ENCODE measurements around the gene ZSWIM8.
A peak's percentile ranks its signal among the peaks of the same experiment; 100 is the strongest.
"Not testable (repeated sequence)": the region's sequence is repeated elsewhere in the genome, so short reads cannot be mapped to it uniquely, and the experiment has no call there.

ZSWIM8 gene, protein sequence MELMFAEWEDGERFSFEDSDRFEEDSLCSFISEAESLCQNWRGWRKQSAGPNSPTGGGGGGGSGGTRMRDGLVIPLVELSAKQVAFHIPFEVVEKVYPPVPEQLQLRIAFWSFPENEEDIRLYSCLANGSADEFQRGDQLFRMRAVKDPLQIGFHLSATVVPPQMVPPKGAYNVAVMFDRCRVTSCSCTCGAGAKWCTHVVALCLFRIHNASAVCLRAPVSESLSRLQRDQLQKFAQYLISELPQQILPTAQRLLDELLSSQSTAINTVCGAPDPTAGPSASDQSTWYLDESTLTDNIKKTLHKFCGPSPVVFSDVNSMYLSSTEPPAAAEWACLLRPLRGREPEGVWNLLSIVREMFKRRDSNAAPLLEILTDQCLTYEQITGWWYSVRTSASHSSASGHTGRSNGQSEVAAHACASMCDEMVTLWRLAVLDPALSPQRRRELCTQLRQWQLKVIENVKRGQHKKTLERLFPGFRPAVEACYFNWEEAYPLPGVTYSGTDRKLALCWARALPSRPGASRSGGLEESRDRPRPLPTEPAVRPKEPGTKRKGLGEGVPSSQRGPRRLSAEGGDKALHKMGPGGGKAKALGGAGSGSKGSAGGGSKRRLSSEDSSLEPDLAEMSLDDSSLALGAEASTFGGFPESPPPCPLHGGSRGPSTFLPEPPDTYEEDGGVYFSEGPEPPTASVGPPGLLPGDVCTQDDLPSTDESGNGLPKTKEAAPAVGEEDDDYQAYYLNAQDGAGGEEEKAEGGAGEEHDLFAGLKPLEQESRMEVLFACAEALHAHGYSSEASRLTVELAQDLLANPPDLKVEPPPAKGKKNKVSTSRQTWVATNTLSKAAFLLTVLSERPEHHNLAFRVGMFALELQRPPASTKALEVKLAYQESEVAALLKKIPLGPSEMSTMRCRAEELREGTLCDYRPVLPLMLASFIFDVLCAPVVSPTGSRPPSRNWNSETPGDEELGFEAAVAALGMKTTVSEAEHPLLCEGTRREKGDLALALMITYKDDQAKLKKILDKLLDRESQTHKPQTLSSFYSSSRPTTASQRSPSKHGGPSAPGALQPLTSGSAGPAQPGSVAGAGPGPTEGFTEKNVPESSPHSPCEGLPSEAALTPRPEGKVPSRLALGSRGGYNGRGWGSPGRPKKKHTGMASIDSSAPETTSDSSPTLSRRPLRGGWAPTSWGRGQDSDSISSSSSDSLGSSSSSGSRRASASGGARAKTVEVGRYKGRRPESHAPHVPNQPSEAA (N-terminal part only)

DNA sequence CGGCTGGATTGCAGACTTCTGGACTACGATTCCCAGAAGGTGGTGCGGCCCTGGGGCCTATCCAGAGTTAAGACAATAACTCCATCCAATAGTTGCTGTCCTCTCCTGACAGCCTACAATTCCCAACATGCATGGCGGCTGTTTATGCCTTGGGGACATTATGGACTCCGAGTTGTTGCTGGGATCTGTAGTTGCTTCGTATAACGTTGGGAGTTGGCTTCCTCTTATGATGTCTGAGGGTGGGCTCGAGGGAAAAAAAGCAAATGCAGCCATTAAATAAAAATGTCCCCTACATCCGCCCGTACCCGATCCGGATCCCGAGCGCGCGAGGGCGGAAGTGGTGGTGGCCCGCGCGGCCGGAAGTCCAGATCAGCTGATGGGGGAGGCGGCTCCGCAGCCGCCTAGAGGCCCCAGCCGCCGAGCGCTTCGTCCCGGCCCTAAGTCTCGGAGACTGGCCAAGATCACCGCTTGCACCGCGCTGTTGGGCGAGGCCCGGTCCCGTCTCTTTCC, at the start of gene ZSWIM8:
ZSWIM8 (plus strand) TSS at position 396 of the 510 bp plus-strand sequence. CDS start 273 bp downstream, outside the sequence.
- peak; percentile 88 for DNase-seq

DNA sequence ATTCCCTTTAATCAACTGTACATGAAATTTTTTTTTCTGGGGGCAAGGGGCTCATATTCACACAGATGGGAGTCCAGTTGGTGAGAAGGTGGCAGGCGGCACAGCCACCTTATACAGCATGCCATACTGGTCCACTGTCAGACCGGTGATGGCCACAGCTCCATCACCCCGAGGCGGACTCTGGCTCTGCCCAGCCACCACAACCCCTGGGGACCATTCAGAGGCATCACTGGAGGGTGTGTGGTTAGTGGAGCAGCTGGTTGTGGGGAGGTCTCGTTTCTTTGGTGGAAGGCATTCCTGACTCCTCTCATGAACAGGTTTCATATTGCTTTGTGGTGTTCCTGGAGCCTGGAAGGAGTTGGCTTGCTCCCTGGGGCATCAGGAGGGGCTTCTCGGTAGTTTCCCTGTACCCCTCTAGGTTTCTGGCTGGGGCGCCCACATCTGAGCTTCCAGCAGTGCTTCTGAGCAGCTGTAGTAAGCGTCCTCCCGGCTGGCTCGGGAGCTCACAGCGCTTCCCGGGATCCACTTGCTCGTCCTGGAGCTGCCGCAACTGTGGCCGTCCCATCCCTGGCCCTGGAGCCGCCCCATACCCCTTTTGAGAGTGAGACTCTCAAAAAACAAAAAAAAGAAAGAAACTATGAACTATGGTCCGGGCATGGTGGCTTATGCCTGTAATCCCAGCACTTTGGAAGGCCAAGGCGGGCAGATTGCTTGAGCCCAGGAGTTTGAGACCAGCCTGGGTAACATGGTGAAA, 44.7 kb upstream of the ZSWIM8 start:
- not testable (repeated sequence) for DNase-seq

DNA sequence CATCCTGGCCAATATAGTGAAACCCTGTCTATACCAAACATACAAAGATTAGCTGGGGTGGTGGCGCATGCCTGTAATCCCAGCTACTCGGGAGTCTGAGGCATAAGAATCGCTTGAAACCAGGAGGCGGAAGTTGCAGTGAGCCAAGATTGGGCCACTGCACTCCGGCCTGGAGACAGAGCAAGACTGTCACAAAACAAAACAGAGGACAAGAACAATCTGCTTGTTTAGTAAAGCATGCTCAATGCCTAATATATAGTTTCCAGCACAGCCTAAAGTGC, 43.0 kb upstream of the ZSWIM8 start:
- no peak for DNase-seq

DNA sequence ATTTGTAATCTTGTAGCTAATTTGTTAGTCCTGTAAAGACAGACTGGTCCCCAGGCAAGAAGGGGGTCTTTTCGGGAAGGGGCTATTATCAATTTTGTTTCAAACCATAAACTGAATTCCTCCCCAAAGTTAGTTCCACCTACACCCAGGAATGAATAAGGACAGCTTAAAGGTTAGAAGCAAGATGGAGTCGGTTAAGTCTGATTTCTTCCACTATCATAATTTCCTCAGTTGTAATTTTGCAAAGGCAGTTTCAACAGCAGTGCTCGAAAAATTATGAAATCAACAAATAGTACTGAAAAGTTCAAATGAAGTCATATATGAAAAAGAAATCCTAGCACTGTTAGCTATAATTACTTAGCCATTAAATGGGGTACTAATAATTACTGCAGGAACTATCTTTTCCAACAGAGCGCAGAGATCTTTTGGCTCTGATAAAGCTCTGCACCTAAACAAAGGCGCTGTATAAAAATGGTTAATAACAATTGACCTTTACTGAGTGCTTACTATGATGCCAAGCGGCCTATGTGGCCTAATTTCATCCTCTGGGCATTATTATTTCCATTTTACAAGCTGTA, 42.0 kb upstream of the ZSWIM8 start:
- DNase-seq: no peak

DNA sequence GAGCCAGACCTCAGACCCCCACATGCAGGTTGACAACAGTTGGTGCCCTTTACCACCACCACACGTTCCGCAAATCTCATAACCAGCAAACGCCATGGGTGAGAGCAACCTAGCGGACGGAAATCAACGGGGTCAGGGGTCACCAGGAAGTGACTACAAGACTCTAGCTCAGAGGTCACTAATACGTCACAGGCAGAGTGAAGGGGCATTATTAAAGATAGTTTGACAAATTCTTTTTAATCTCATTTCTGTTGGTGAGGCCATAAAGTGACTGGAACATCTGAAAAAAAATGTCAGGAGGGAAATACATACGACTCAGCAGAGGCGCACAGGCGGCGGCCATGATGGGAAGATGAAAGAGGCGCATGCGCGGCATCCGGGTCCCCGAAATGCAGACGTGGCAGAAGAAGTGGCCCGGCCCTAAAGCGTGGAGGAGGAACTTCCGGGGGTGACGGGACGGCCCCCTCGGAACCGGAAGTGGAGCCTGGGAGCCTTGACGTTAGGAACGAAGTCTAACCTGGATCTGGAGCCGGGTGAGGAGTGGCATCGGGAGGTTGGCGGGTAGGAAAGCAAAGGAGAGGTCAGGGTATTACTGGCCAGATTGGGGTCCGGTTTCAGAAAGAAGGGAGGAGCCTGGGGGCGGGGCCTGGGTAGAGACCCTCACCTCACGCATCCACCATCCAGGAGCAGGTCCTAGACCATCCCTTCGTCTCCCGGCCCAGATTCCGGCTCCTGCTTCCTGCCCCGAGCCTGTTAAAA, 41.3 kb upstream of the ZSWIM8 start, which contains the start of gene SEC24C:
SEC24C (plus strand) TSS at position 468 of the 759 bp plus-strand sequence. CDS start 2,461 bp downstream, outside the sequence.
- DNase-seq: peak; percentile 83

DNA sequence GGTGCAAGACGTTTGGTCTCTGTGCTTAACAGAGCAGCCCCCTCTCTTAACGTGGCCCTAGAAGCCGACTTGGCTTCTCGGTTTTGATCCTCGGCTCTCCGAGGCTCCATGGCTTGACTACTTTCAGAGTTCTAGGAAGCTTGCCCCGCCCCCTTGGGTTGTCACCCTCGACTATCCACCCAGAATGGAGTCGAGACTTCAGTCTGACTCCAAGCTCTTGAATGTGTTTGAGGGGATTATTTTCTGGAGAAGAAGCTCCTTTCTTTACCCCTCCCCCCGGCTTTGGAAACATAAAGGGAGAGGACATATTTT, 40.8 kb upstream of the ZSWIM8 start:
- DNase-seq: peak; percentile 44

DNA sequence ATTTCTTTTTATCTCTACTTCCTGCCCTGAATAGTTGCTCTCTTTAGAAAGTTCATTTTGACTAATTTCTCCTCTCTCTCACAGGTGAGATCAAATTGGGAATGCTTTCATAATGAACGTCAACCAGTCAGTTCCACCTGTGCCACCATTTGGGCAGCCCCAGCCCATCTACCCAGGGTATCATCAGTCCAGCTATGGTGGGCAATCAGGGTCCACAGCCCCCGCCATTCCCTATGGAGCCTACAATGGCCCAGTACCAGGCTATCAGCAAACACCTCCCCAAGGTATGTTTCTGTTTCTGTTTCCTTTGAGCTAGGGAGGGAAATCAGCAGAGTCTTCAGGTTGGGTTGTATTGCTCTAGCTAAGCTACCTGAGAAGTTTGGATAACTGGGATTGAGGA, 38.7 kb upstream of the ZSWIM8 start:
- no peak for DNase-seq

DNA sequence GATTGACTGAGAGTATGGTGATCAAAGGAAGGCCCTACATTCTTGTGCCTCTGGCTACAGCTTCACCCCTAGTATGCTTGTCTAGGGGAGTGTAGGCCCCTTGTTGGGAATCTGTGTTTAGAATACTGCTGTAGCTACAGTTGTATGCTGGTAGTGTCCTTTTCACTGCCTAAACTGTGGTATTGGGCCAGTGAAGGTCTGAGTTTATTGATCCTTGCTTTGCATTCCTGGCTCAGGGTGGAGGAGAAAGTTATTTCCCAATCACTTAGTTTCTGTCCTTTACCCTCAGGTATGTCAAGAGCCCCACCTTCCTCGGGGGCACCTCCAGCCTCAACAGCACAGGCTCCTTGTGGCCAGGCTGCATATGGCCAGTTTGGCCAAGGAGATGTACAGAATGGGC, 34.6 kb upstream of the ZSWIM8 start:
- DNase-seq: no peak

DNA sequence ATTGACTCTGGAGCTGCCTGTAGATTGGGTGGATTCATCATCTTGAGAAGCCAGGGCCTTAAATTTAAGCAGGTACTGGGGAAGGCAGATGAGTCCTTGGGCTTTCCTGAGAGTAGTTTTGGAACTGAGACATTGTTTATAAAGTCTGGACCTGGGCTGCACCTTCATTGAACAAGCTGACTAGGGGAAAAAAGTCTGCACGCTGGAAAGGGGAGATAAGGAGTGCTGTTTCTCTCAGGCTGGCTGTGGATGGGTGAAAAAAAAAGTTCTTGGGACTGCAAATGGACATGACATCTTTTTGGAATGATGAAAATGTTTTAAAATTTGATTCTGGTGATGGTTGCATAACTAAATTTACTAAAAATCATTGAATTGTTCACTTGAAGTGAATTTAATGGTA, 29.2 kb upstream of the ZSWIM8 start:
- no peak for DNase-seq

DNA sequence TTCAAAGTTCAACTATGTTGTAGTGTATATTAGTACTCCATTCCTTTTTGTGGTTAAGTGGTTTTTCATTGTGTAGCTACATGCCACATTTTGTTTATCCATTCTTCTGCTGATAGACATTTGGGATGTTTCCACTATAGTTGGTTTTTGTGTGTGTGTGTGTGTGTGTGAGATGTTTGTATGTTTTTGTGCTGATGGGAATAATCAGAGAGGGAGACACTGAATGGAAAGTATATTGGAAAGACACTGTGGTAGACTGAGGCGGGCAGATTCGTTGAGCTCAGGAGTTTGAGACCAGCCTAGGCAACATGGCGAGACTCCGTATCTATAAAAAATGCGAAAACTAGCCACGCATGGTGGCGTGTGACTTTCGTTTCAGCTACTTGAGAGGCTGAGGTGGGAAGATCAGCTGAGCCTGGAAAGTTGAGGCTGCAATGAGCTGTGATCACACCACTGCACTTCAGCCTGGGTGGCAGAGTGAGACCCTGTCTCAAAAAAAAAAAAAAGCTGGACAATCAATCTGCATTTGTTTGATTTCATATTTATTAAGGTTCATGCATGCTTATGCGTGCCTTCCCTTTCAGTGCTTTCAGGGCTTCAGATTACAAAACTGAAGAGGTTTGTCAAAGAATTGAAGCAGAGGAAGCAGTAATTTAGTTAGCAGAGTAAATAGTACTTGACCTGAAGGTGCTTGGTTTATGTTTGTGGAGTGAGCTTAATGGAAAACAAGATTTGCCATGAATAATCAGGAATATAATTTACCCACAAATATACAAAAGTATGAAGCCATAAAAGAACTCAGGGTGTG, 26.5 kb upstream of the ZSWIM8 start:
- no peak for DNase-seq

DNA sequence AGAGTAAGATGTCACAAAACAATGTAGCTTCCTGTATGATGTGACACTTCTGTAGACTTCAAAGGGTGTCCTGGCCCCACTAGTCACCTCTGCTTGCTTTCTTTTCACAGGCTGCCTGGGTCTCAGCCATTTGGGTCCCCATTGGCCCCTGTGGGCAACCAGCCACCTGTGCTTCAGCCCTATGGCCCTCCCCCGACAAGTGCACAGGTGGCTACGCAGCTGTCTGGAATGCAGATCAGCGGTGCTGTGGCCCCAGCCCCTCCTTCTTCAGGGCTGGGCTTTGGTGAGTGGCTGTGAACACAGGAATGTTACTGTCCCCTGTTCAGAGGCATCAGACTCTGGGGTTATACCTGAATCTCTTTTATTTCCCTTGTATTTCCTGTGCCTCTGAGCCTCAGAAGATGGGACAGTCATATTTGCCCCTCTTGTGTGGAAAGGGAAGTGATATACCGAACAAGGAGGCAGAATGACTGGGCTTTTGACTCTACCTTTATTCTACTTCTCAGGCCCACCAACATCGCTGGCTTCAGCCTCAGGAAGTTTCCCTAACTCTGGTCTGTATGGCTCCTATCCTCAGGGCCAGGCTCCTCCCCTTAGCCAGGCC, 25.8 kb upstream of the ZSWIM8 start:
- DNase-seq: peak; percentile 18

DNA sequence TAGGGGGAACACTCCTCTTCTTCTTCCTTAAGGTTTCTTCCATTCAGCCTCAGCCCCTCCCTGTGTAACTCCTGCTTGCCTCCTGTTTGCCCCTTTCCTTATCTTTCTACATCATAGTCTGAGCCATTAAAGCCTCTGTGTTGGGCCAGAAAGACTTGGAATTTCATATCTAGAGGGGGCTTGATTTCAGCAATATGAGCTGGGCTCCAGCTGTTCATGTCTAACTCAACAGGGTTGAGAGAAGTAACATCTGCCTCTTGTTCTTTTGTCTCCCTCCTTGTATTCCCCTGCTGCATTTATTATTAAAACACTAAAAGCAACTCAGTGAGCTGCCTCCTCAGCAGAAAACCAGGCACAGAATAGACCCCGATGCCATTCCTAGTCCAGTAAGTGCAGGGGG, 23.6 kb upstream of the ZSWIM8 start:
- DNase-seq: no peak

DNA sequence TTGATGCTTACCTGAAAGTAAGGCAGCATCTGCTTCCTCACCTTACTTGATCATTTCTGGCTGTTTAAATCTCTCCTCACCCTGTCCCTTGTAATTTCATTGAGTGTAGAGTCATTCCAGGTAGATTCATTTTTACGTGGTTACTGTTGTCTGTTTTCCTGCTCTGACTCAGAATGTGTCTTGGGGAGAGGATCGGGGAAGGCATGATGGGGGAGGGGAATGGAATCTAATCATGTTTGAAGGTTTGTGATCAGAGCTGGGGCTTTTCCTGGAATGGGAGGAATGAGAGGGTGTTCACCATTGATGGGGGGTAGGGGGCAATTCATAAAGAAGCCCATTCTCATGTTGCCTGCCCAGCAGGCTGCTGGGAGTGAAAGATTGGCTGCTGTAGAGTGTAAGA, 22.5 kb upstream of the ZSWIM8 start:
- no peak for DNase-seq

DNA sequence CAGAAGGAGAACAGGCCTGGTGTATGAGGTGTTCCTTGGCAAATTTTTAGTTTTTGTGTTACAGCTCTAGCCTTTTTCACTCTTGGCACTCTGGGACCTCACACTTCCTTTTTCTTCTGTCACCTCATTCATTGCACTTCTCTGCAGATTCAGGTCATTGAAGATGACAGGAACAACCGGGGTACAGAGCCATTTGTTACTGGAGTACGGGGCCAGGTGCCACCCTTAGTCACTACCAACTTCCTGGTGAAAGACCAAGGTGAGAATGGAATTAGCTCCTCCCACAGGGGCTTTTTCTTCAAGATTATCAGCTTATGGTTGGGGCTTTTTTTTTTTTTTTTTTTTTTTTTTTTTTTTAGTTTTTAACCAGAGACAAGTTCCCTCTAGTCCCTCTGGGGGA, 22.1 kb upstream of the ZSWIM8 start:
- DNase-seq: no peak

DNA sequence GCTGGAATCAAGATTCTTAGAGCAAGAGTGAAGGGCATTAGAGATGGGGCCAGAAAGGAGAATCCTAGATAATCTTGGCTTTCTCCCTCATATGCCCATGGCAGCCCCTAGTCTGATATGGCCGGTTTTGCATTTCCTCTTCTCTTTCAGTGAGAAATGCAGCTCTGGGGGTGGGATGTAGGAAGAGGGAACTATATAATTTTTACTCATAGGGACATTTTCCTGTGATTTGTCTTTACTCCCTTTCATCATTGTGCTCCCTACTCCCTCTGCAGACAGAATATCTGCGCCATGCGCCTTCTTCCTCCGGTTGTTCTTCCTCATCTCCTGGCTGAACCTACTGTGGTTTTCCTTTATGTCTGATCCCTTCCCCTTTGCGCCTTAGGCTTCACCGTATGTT, 20.3 kb upstream of the ZSWIM8 start:
- no peak for DNase-seq

DNA sequence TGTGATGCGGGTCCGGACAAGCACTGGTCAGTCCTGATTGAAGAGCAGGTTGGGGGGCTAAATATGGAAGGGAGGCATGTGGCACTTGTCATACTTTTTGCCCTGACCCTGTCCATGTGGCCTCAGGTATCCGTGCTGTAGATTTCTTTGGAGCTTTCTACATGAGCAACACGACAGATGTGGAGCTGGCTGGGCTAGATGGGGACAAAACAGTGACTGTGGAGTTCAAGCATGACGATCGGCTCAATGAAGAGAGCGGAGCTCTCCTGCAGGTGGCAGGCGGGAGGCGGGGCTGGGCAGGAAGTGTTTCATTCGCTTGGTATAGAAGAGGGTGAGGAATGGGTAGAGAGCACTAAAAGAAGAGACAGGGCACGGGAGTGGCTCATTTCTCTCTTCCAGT, 16.5 kb upstream of the ZSWIM8 start:
- DNase-seq: no peak

DNA sequence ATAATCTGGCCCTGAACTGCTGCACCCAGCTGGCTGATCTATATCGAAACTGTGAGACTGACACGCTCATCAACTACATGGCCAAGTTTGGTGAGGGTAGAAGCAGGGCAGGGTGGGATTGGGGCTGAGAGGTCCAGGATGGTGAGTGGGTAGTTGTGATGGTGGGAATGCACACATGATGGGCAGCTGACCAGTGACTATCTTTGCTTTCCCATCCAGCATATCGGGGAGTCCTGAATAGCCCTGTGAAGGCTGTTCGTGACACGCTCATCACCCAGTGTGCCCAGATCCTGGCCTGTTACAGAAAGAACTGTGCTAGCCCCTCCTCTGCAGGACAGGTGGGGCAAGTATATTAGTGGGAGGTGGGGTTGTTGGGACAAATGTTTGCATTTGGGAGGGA, 16.0 kb upstream of the ZSWIM8 start:
- no peak for DNase-seq

DNA sequence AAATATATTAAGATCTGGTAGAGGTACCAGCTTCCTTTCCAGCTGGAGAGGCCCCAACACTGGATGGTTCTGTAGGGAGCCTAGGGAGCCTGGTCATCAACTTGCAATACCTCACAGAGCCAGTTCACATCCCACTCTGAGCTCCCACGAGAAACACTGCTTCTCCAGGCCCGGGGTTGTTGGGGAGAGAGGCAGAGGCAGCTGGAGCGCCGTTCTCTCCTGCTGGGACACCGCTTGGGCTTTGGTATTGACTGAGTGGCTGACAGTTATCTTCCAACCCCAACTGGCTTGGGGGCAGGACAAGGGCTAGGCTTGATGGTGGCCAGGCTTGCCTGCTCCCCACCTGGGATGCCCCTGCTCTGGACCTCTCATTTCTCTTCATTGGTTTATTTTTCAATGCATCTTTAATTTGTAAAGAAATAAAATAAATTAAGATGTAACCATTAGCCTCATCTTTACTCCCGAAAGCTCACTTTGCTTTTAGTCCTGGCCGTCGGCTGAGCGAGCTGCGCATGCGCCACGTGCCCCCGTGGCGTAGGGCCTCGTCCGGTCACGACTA, 13.6 kb upstream of the ZSWIM8 start:
- peak; percentile 20 for DNase-seq

DNA sequence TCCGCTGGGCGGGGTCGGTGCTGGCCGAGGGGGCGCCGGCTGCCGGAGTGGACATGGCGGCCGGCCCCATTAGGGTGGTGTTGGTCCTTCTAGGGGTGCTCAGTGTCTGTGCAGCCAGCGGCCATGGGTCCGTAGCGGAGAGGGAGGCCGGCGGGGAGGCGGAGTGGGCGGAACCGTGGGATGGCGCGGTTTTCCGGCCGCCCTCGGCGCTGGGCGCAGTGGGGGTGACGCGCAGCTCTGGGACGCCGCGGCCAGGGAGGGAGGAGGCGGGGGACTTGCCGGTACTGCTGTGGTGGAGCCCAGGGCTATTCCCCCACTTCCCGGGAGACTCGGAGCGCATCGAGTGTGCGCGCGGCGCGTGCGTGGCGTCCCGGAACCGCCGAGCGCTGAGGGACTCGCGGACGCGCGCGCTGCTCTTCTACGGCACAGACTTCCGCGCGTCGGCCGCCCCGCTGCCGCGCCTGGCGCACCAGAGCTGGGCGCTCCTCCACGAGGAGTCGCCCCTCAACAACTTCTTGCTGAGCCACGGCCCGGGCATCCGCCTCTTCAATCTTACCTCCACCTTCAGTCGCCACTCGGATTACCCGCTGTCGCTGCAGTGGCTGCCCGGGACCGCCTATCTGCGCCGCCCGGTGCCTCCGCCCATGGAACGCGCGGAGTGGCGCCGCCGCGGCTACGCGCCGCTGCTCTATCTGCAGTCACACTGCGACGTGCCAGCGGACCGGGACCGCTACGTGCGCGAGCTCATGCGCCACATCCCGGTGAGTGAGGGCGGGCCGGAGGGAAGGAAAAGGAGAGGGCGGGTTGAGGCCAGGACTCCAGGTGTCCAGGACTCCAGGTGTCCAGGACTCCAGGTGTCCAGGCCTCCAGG, 12.9 kb upstream of the ZSWIM8 start:
- peak; percentile 50 for DNase-seq
